Vagina (tissue), 2 donors: ENCODE measurements around the gene REEP6. TPM values are rescaled to one million over a fixed set of nuclear protein-coding genes. Genes with fewer than 3 reads are reported as not detected.

Source experiments
- DNase-seq, 2 donors: peaks; one replicate each; pipeline ENCODE4 v3.0.0-alpha.2; 2017; ENCODE audit errors: extremely low spot score in 2 of 2
- H3K27ac ChIP-seq: fragments of 200-600 bp; sonication (generic); one replicate; pipeline ENCODE4 v1.5.1; 2019
- H3K27me3 ChIP-seq: fragments of 200-600 bp; sonication (generic); one replicate; pipeline ENCODE4 v1.5.1; 2019
- H3K36me3 ChIP-seq, 2 donors: fragments of 200-600 bp; sonication (generic); one replicate each; pipeline ENCODE4 v1.5.1; 2017 to 2019
- H3K4me1 ChIP-seq: fragments of 200-600 bp; sonication (generic); one replicate; pipeline ENCODE4 v1.5.1; 2019
- H3K4me3 ChIP-seq, 2 donors: fragments of 200-600 bp; sonication (generic); 1 replicate in 1 of 2; 2 replicates in 1 of 2; pipeline ENCODE4 v1.5.1; 2016 to 2019
- H3K9me3 ChIP-seq: fragments of 200-600 bp; sonication (generic); one replicate; pipeline ENCODE4 v1.5.1; 2019
- CTCF ChIP-seq, 3 experiments: fragments of 450-650 bp in 2 of 3; fragments of 200-600 bp in 1 of 3; sonication (generic) in 1 of 3; IDR thresholded peaks; one replicate each; pipeline ENCODE4 v1.5.1; 2017 to 2019; ENCODE audit warnings: antibody characterized with exemption in 3 of 3, mild to moderate bottlenecking in 2 of 3, moderate library complexity in 2 of 3
- POLR2A ChIP-seq, 2 donors: fragments of 450-650 bp; IDR thresholded peaks; one replicate each; pipeline ENCODE4 v1.6.1; 2017; ENCODE audit warnings: antibody characterized with exemption in 2 of 2, mild to moderate bottlenecking in 2 of 2, moderate library complexity in 2 of 2
- POLR2AphosphoS5 ChIP-seq, 2 donors: sonication (generic); formaldehyde crosslinking; IDR thresholded peaks; one replicate each; pipeline ENCODE4 v1.9.0; 2017; ENCODE audit warnings: antibody characterized with exemption in 2 of 2, mild to moderate bottlenecking in 2 of 2, low read depth in 1 of 2; ENCODE audit not compliant: insufficient read depth in 1 of 2
- intact Hi-C: fragments of 100-400 bp; cut with DNase I; formaldehyde crosslinking; loops from one replicate; pipeline ENCODE4 v1.15.1; 2023
- total RNA-seq: library from RNA; depleted of rRNA; stranded (reverse); fragments of >200 nt; gene quantifications from one replicate; pipeline ENCODE4 v1.2.3, GENCODE V29; 2016

Gene REEP6
- total RNA-seq, 1 donor from 2014 or later: 6.1 TPM

GRCh38 chr19:1503089-1503924, 12.3 kb downstream of the REEP6 start:
- TF ChIP-seq POLR2AphosphoS5 (IDR thresholded peaks at IDR 0.05; ENCODE audit: insufficient read depth in 1 of 2, low read depth in 1 of 2) (peak in 1 of 2 donors; percentile 48), CTCF (IDR thresholded peaks at IDR 0.05) (peak; percentile 5 to 80 (median 61)), POLR2A (IDR thresholded peaks at IDR 0.05) (no peak)
- Histone ChIP-seq H3K9me3 (no peaks in the 10 kb centered on the region), H3K4me1 (peaks cover 33% of the 10 kb centered on the region), H3K27ac (no peak overlapping the region), H3K27me3 (no peaks in the 10 kb centered on the region), H3K36me3 (no peaks in the 10 kb centered on the region), H3K4me3 (peak overlapping the region; percentile 7 to 24)
- intact Hi-C loops: no loop called here
- no peak for DNase-seq

GRCh38 chr19:1503925-1504773, 13.2 kb downstream of the REEP6 start:
- Histone ChIP-seq H3K4me1 (peaks cover 37% of the 10 kb centered on the region), H3K4me3 (peak overlapping the region in 1 of 2 donors; percentile 7), H3K36me3 (no peaks in the 10 kb centered on the region), H3K27me3 (no peaks in the 10 kb centered on the region), H3K27ac (no peak overlapping the region), H3K9me3 (no peaks in the 10 kb centered on the region)
- intact Hi-C loops: no loop called here
- TF ChIP-seq POLR2A (IDR thresholded peaks at IDR 0.05): no peak
- no peak for TF ChIP-seq POLR2AphosphoS5 (IDR thresholded peaks at IDR 0.05; ENCODE audit: insufficient read depth in 1 of 2, low read depth in 1 of 2)
- no peak for TF ChIP-seq CTCF (IDR thresholded peaks at IDR 0.05)
- no peak for DNase-seq

- H3K4me3 ChIP-seq: no peak overlapping the region
- DNase-seq: no peak
- H3K4me1 ChIP-seq: peaks cover 42% of the 10 kb centered on the region
- TF ChIP-seq POLR2A (IDR thresholded peaks at IDR 0.05): no peak
- no peak for TF ChIP-seq CTCF (IDR thresholded peaks at IDR 0.05)
- no peak for TF ChIP-seq POLR2AphosphoS5 (IDR thresholded peaks at IDR 0.05; ENCODE audit: insufficient read depth in 1 of 2, low read depth in 1 of 2)
- H3K27ac ChIP-seq: no peak overlapping the region
- no peaks in the 10 kb centered on the region for H3K9me3 ChIP-seq
- H3K36me3 ChIP-seq: no peaks in the 10 kb centered on the region
- H3K27me3 ChIP-seq: no peaks in the 10 kb centered on the region
- intact Hi-C loops: no loop called here
Measured at GRCh38 chr19:1505012-1505411, 14.0 kb downstream of the REEP6 start.

GRCh38 chr19:1505991-1506881, 15.3 kb downstream of the REEP6 start:
- Histone ChIP-seq H3K4me1 (peaks cover 51% of the 10 kb centered on the region), H3K36me3 (no peaks in the 10 kb centered on the region), H3K4me3 (no peak overlapping the region), H3K27me3 (no peaks in the 10 kb centered on the region), H3K9me3 (no peaks in the 10 kb centered on the region), H3K27ac (peak overlapping the region; percentile 87)
- TF ChIP-seq POLR2A (IDR thresholded peaks at IDR 0.05) (no peak), CTCF (IDR thresholded peaks at IDR 0.05) (no peak), POLR2AphosphoS5 (IDR thresholded peaks at IDR 0.05; ENCODE audit: insufficient read depth in 1 of 2, low read depth in 1 of 2) (no peak)
- intact Hi-C loops: no loop called here
- no peak for DNase-seq
